ENCODE data around the gene ANLN. TPM values are rescaled to one million over a fixed set of nuclear protein-coding genes. Genes with fewer than 3 reads are reported as not detected.
"Not testable (repeated sequence)": the region's sequence is repeated elsewhere in the genome, so short reads cannot be mapped to it uniquely, and the experiment has no call there.

Gene ANLN
- polyA plus RNA-seq, 3 donors from 2014 or later = 0.84 TPM; not detected in 2

GRCh38 chr7:36448781-36449379 is 59.2 kb downstream of the ANLN start:
- no peaks in the 10 kb centered on the region for H3K9me3 Mint-ChIP-seq
- no peak overlapping the region for H3K27ac Mint-ChIP-seq
- peaks cover 0 to 2% (median 0%) of the 10 kb centered on the region in 3 donors for H3K27me3 Mint-ChIP-seq (ENCODE audit: low read depth in 3 of 3)
- H3K4me3 Mint-ChIP-seq = no peak overlapping the region
- no peaks in the 10 kb centered on the region for H3K4me1 Mint-ChIP-seq
- H3K36me3 Mint-ChIP-seq = peaks cover 0 to 3% (median 0%) of the 10 kb centered on the region in 3 donors
- DNase-seq = no peak

GRCh38 chr7:36449685-36450084 is 60.0 kb downstream of the ANLN start:
- Mint-ChIP-seq H3K36me3 (peaks cover 0 to 3% (median 0%) of the 10 kb centered on the region in 3 donors), H3K27ac (no peak overlapping the region), H3K4me3 (no peak overlapping the region), H3K4me1 (no peaks in the 10 kb centered on the region), H3K9me3 (no peaks in the 10 kb centered on the region), H3K27me3 (ENCODE audit: low read depth in 3 of 3) (peaks cover 0 to 2% (median 0%) of the 10 kb centered on the region in 3 donors)
- DNase-seq = no peak

GRCh38 chr7:36453769-36454168 is 64.1 kb downstream of the ANLN start:
- no peaks in the 10 kb centered on the region for H3K27me3 Mint-ChIP-seq (ENCODE audit: low read depth in 3 of 3)
- H3K9me3 Mint-ChIP-seq = no peaks in the 10 kb centered on the region
- no peak overlapping the region for H3K4me3 Mint-ChIP-seq
- DNase-seq = no peak
- H3K27ac Mint-ChIP-seq = no peak overlapping the region
- H3K4me1 Mint-ChIP-seq = no peaks in the 10 kb centered on the region
- no peaks in the 10 kb centered on the region for H3K36me3 Mint-ChIP-seq

GRCh38 chr7:36455646-36456045 is 66.0 kb downstream of the ANLN start:
- Mint-ChIP-seq H3K4me3 (no peak overlapping the region), H3K27ac (no peak overlapping the region), H3K4me1 (no peaks in the 10 kb centered on the region)

GRCh38 chr7:36456138-36456537 is 66.5 kb downstream of the ANLN start:
- Mint-ChIP-seq H3K27ac (no peak overlapping the region), H3K9me3 (no peaks in the 10 kb centered on the region), H3K36me3 (no peaks in the 10 kb centered on the region)

More at GRCh38 chr7:36455646-36456045, 66.0 kb downstream of the ANLN start:
- no peak for DNase-seq
- no peaks in the 10 kb centered on the region for H3K27me3 Mint-ChIP-seq (ENCODE audit: low read depth in 3 of 3)
- H3K9me3 Mint-ChIP-seq = no peaks in the 10 kb centered on the region
- no peaks in the 10 kb centered on the region for H3K36me3 Mint-ChIP-seq

GRCh38 chr7:36456548-36456947 is 66.9 kb downstream of the ANLN start:
- DNase-seq = no peak
- no peaks in the 10 kb centered on the region for H3K4me1 Mint-ChIP-seq
- no peak overlapping the region for H3K27ac Mint-ChIP-seq
- H3K27me3 Mint-ChIP-seq (ENCODE audit: low read depth in 3 of 3) = no peaks in the 10 kb centered on the region
- H3K36me3 Mint-ChIP-seq = no peaks in the 10 kb centered on the region
- H3K9me3 Mint-ChIP-seq = no peaks in the 10 kb centered on the region
- no peak overlapping the region for H3K4me3 Mint-ChIP-seq

More at GRCh38 chr7:36456138-36456537, 66.5 kb downstream of the ANLN start:
- H3K4me3 Mint-ChIP-seq = no peak overlapping the region
- H3K4me1 Mint-ChIP-seq = no peaks in the 10 kb centered on the region
- no peak for DNase-seq
- H3K27me3 Mint-ChIP-seq (ENCODE audit: low read depth in 3 of 3) = no peaks in the 10 kb centered on the region

GRCh38 chr7:36459236-36459960 is 69.7 kb downstream of the ANLN start:
- Mint-ChIP-seq H3K36me3 (no peaks in the 10 kb centered on the region), H3K4me1 (no peaks in the 10 kb centered on the region), H3K4me3 (no peak overlapping the region), H3K27ac (no peak overlapping the region), H3K9me3 (no peaks in the 10 kb centered on the region), H3K27me3 (ENCODE audit: low read depth in 3 of 3) (peaks cover 0 to 2% (median 0%) of the 10 kb centered on the region in 3 donors)
- DNase-seq = no peak

- Mint-ChIP-seq H3K9me3 (no peaks in the 10 kb centered on the region), H3K4me1 (no peaks in the 10 kb centered on the region)
Observed at GRCh38 chr7:36460811-36461429, 71.3 kb downstream of the ANLN start.

GRCh38 chr7:36462551-36463137 is 73.0 kb downstream of the ANLN start:
- no peaks in the 10 kb centered on the region for H3K36me3 Mint-ChIP-seq
- H3K27me3 Mint-ChIP-seq (ENCODE audit: low read depth in 3 of 3) = peaks cover 0 to 2% (median 0%) of the 10 kb centered on the region in 3 donors
- no peaks in the 10 kb centered on the region for H3K9me3 Mint-ChIP-seq

More at GRCh38 chr7:36460811-36461429, 71.3 kb downstream of the ANLN start:
- DNase-seq = no peak
- no peak overlapping the region for H3K27ac Mint-ChIP-seq
- H3K36me3 Mint-ChIP-seq = no peaks in the 10 kb centered on the region
- H3K27me3 Mint-ChIP-seq (ENCODE audit: low read depth in 3 of 3) = peaks cover 0 to 2% (median 0%) of the 10 kb centered on the region in 3 donors
- H3K4me3 Mint-ChIP-seq = no peak overlapping the region

GRCh38 chr7:36464271-36464670 is 74.6 kb downstream of the ANLN start:
- H3K27me3 Mint-ChIP-seq (ENCODE audit: low read depth in 3 of 3) = peaks cover 0 to 3% (median under 1%) of the 10 kb centered on the region in 3 donors

More at GRCh38 chr7:36462551-36463137, 73.0 kb downstream of the ANLN start:
- Mint-ChIP-seq H3K4me3 (no peak overlapping the region), H3K4me1 (no peaks in the 10 kb centered on the region), H3K27ac (no peak overlapping the region)
- DNase-seq = no peak

GRCh38 chr7:36466001-36466400 is 76.3 kb downstream of the ANLN start:
- not testable (repeated sequence) for H3K4me3 Mint-ChIP-seq; H3K9me3 Mint-ChIP-seq; H3K27ac Mint-ChIP-seq; H3K36me3 Mint-ChIP-seq; H3K27me3 Mint-ChIP-seq (ENCODE audit: low read depth in 3 of 3); DNase-seq; H3K4me1 Mint-ChIP-seq

More at GRCh38 chr7:36464271-36464670, 74.6 kb downstream of the ANLN start:
- H3K4me3 Mint-ChIP-seq = no peak overlapping the region
- H3K36me3 Mint-ChIP-seq = no peaks in the 10 kb centered on the region
- H3K9me3 Mint-ChIP-seq = no peaks in the 10 kb centered on the region
- no peaks in the 10 kb centered on the region for H3K4me1 Mint-ChIP-seq
- H3K27ac Mint-ChIP-seq = no peak overlapping the region
- DNase-seq = no peak

- H3K4me3 Mint-ChIP-seq = no peak overlapping the region
- DNase-seq = no peak
- H3K27ac Mint-ChIP-seq = no peak overlapping the region
- no peaks in the 10 kb centered on the region for H3K9me3 Mint-ChIP-seq
- H3K4me1 Mint-ChIP-seq = no peaks in the 10 kb centered on the region
- no peaks in the 10 kb centered on the region for H3K36me3 Mint-ChIP-seq
- peaks cover 0 to 6% (median 4%) of the 10 kb centered on the region in 3 donors for H3K27me3 Mint-ChIP-seq (ENCODE audit: low read depth in 3 of 3)
Observed at GRCh38 chr7:36468370-36469101, 78.9 kb downstream of the ANLN start.

- H3K9me3 Mint-ChIP-seq = no peaks in the 10 kb centered on the region
- H3K4me3 Mint-ChIP-seq = no peak overlapping the region
- peaks cover 2 to 6% (median 4%) of the 10 kb centered on the region in 3 donors for H3K27me3 Mint-ChIP-seq (ENCODE audit: low read depth in 3 of 3)
- no peaks in the 10 kb centered on the region for H3K36me3 Mint-ChIP-seq
- H3K27ac Mint-ChIP-seq = no peak overlapping the region
- no peak for DNase-seq
- peaks cover 6 to 7% of the 10 kb centered on the region in 2 donors for H3K4me1 Mint-ChIP-seq
Observed at GRCh38 chr7:36469236-36469635, 79.6 kb downstream of the ANLN start.
